T-helper 1 cell (primary cell): ENCODE results near the gene STPG3.

Source experiments
- DNase-seq, 5 donors: peaks; one replicate each; pipeline ENCODE4 v3.0.0-alpha.2; 2012 to 2020
- total RNA-seq, 4 donors: gene quantifications; one replicate each; lab custom pipeline; 2026; lab: John Stamatoyannopoulos, UW

STPG3 gene
- total RNA-seq = 0.12 to 2.4 (median 1.1) reads per million in 4 donors

- DNase-seq = no peak
These were observed at the start of gene STPG3 for GRCh38 chr9:137251194-137251461. Gene STPG3 (plus strand): TSS chr9:137251286. CDS start chr9:137251287, 1 bp downstream.

- no peak for DNase-seq
These were observed 48.1 kb upstream of the STPG3 start for GRCh38 chr9:137202966-137203365.

GRCh38 chr9:137204731-137205125 is 46.4 kb upstream of the STPG3 start:
- no peak for DNase-seq

GRCh38 chr9:137205126-137206069 is 45.7 kb upstream of the STPG3 start, which contains the start of the genes NDOR1 and TMEM203:
Gene NDOR1 (plus strand): TSS chr9:137205700. CDS start chr9:137205778, 78 bp downstream.
Gene TMEM203 (minus strand): TSS chr9:137205648. CDS start chr9:137205414, 234 bp downstream.
- peak; percentile 84 to 93 (median 88) for DNase-seq

- no peak for DNase-seq
These were observed 44.5 kb upstream of the STPG3 start for GRCh38 chr9:137206602-137207001.

- no peak for DNase-seq
These were observed 39.6 kb upstream of the STPG3 start for GRCh38 chr9:137211532-137211931.

GRCh38 chr9:137212520-137212919 is 38.6 kb upstream of the STPG3 start:
- DNase-seq = no peak

- no peak for DNase-seq
These were observed 37.7 kb upstream of the STPG3 start for GRCh38 chr9:137213160-137214060.

- no peak for DNase-seq
These were observed 36.5 kb upstream of the STPG3 start for GRCh38 chr9:137214620-137215019.

- DNase-seq = no peak
These were observed 35.7 kb upstream of the STPG3 start for GRCh38 chr9:137215196-137215986.

- no peak for DNase-seq
These were observed 34.7 kb upstream of the STPG3 start for GRCh38 chr9:137216188-137216965.

- DNase-seq = no peak
These were observed 33.5 kb upstream of the STPG3 start for GRCh38 chr9:137217276-137218211.

- DNase-seq = no peak
These were observed 32.8 kb upstream of the STPG3 start for GRCh38 chr9:137218212-137218753.

- DNase-seq = no peak
These were observed 32.3 kb upstream of the STPG3 start for GRCh38 chr9:137218754-137219271.

GRCh38 chr9:137219757-137220316 is 31.2 kb upstream of the STPG3 start:
- no peak for DNase-seq

GRCh38 chr9:137220317-137221094 is 30.6 kb upstream of the STPG3 start:
- DNase-seq = no peak

GRCh38 chr9:137221095-137221505 is 30.0 kb upstream of the STPG3 start:
- DNase-seq = no peak

GRCh38 chr9:137221506-137222111 is 29.5 kb upstream of the STPG3 start:
- DNase-seq = no peak
